Right forelimb (tissue), 1 donor: ENCODE results near the gene ATP6V0B.
A peak's percentile ranks its signal among the peaks of the same experiment; 100 is the strongest.

Source experiments
- DNase-seq: peaks from one replicate; pipeline ENCODE4 v3.0.0-alpha.2; 2018

The ATP6V0B gene

DNA sequence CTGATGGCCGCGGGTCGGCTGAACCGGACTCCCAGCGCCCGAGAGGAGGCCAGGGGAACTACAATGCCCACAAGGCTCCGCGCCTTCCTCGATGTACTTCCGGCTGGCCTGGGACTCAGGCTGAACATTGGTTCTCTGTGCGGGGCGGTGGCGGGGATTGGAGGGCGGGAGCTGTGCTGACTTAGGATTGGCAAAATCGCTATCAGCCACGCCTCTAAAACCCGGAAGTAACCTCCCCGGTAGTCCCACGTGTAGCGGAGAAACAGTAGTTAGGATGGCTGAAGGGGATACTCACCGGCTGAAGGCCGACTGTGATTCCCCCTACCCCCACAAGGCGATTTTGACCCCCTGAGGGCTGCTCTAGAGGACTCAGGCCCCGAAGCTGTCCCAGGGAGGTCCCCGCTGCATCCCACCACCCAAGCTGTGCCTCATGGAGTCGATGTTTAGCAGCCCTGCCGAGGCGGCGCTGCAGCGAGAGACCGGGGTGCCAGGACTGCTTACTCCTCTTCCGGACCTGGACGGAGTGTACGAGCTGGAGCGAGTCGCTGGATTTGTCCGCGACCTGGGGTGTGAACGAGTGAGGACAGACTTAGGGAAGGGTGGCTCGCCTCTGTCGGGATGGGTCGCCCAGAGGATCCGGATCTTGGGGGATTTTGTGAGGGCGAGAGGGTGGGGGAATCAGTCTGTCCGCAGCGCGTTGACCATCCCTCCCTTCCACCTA is 4.9 kb upstream of the ATP6V0B start, which contains the start of gene DPH2:
Gene DPH2, plus strand, starts transcription at position 265 of the 721 bp plus-strand sequence. Its CDS starts 166 bp downstream, at position 431.
- DNase-seq, result peak; percentile 96

DNA sequence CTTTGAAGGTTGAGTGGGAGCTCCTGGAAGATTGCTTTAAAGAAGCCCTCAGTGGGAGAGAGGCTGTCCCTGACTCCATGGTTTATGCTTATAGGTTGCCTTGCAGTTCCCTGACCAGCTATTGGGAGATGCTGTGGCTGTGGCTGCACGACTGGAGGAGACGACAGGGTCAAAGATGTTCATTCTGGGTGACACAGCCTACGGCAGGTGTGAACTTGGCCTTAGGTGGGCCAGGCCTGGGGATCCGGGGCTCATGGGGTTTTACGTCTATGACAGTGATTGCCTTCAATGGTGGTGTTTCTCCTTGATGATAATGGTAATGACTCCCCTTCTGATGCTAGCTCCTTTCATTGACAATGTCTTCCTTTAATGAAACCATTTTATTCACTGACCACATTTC is 4.3 kb upstream of the ATP6V0B start:
- DNase-seq, result no peak

DNA sequence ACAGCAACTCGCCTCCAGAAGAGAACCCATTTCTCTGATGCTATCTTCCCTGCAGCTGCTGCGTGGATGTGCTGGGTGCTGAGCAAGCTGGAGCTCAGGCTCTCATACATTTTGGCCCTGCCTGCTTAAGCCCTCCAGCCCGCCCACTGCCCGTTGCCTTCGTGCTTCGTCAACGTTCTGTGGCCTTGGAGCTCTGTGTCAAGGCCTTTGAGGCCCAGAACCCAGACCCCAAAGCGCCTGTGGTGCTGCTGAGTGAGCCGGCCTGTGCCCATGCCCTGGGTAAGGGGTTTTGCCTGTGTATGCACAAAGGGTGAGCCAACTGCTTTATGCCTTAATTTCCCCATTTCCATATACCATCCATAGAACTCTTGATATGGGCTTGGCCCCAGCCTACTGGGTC is 3.8 kb upstream of the ATP6V0B start:
- DNase-seq, result no peak

DNA sequence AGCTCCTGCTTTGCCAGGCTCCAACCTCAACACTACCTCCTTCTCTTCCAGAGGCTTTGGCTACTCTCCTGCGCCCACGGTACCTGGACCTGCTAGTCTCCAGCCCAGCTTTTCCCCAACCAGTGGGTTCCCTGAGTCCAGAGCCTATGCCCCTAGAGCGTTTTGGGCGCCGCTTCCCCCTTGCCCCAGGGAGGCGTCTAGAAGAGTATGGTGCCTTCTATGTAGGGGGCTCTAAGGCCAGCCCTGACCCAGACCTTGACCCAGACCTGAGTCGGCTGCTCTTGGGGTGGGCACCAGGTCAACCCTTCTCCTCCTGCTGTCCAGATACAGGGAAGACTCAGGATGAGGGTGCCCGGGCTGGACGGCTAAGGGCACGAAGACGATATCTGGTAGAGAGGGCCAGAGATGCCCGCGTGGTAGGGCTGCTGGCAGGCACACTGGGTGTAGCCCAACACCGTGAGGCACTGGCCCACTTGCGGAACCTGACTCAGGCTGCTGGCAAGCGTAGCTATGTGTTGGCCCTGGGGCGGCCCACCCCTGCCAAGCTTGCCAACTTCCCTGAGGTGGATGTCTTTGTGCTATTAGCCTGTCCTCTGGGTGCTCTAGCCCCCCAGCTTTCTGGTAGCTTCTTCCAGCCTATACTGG is 3.3 kb upstream of the ATP6V0B start:
- DNase-seq, result no peak

DNA sequence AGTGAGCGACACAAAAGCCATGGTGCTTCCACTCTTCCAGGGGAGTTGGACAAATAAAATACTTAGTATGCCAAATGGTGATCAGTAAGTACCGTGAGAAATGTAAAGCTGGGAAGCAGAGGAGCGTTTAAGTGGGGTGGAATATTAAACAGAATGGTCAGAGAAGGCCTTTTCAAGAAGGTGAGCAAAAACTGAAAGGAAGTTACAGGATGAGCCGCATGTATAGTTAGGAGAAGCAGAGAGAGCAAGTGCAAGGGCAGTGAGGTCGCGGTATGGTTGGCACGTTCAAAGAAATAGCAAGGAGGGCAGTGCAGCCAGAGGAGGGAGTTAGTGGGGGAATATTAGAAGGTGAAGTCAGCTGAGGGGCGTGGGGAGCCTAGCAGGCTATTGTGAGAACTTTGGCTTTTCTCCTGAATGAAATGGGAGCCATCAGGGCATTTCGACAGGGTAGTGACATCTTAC is 748 bp upstream of the ATP6V0B start:
- no peak for DNase-seq

DNA sequence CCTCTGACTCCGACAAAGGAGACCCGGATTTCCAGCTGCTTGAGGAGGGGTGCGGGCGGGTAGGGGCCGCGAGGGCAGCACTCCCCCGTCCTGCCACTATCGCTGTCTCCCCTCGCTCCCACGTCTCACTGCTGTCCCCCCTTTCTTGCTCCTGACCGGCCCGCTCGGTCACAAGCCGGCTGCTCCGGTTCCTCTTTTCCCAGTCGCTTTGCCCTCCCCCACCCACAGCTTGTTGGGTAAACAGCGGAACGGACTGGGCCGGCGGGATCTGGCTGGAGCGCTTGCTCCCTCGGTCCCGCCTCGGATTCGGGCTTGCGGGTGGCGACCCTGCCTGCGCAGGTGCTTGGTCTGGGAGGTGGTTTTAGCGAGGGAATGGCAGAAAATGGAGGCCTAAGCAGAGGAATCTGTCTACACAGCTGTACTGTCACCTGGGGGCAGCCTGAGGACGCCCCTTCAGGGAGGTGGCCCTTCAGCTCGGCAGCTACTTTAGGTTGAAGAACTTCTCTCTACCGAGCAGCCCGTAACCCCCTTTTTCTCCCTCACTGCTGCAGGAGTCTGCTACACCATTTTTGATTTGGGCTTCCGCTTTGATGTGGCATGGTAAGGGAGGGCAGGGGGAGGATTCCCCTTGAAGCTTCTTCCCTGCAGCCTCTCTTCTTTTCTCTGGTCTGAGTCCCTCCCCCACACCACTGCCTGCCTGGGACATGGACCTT is 645 bp downstream of the ATP6V0B start:
- DNase-seq, result no peak

DNA sequence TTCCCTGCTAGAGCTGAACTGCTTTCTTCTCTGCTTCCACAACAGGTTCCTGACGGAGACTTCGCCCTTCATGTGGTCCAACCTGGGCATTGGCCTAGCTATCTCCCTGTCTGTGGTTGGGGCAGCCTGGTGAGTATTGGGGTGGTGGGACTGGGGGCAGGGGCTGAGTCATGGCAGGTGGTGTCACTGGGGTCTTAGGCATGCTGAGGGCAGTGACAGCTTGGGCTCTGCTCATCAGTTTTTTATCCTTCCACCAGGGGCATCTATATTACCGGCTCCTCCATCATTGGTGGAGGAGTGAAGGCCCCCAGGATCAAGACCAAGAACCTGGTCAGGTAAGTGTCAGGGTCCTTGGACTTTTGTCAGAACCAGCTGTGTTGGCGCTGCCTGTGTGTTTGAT is 1.3 kb downstream of the ATP6V0B start:
- no peak for DNase-seq

DNA sequence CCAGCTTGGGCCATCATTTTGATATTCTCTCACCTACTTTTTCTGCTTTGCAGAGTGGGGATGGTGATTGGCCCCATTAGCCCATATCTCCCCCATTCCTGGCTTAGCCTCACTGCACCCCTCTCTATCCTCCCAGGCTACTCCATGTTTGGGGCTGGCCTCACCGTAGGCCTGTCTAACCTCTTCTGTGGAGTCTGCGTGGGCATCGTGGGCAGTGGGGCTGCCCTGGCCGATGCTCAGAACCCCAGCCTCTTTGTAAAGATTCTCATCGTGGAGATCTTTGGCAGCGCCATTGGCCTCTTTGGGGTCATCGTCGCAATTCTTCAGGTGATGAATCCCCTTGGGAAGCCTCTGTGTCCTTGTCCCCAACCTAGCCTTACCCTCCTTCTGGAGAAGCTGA is 2.1 kb downstream of the ATP6V0B start:
- DNase-seq, result no peak

DNA sequence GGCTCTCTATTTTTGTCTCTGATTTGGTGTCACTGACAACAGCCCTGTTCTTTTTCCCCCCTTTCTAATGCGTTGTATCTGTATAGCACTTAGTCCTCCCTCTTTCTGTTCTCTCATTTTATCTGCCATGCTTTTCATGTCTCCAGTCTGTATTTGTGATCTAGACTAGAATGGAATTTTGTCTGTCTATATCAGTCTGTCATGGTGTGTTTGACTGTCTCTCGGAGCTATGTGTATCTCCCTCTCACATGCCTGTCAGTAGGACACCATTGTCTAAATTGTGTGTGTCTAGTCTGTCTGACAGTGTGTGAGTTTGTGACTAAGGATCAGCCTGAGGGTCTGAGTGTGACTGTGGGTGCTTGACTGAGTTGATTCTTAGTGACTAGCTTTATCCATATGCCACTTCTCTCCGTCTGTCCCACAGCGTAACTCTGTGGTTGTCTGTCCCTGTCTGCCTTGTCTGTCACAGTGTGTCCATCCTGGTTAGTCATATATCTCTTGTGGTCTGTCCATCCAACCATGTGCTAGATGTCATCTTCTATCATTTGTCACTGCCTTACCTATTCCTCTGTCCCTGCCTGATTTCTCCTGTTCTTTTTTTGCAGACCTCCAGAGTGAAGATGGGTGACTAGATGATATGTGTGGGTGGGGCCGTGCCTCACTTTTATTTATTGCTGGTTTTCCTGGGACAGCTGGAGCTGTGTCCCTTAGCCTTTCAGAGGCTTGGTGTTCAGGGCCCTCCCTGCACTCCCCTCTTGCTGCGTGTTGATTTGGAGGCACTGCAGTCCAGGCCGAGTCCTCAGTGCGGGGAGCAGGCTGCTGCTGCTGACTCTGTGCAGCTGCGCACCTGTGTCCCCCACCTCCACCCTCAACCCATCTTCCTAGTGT is 2.9 kb downstream of the ATP6V0B start:
- DNase-seq, result no peak

DNA sequence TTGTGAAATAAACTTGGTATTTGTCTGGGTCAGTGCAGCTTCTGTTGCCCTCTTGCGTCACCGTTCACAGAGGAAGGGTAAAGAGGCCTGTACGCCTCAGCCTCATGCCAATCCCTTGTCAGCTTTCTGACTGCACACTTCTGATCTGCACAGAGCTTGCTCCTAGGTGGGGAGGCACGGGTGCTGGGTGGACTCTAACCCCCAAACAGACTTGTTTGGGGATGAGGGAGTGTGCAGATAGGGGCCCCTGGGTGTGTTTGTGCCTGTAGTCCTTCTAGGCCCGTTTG is 3.4 kb downstream of the ATP6V0B start:
- DNase-seq, result no peak

DNA sequence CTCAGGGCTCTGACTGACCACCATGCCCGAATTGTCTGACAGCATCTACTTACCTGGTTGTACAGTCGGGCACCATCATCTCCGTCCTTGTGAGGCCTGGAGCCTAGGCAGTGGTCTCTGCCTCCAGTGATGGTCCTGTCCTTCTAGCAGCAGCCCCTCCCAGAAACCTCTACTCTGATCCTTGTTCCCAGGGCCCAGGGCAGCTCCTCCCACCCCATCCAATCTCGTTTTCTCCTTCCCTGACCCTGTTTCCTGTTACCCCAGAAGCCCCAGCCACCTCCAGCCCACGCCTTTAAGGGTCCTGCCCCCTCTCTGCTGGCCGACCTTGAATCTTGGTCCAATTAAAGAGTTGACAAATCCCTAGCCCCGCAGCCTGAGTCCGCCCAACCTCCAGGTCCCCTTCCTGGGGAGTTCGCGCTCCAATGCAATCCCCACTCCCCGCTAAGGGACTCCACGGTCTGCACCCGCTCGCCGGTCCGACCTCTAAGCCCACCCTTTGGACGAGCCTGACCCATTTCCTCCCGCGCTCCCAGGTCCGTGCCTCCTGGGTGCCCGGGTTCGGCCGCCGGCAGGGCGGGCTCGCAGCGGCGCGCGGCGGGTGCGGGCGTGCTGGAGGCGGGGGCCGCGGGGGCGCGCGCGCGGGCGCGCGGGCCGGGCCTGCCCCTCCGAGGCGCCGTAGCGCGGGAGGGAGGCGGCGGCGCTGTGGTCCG is 3.9 kb downstream of the ATP6V0B start, which contains the start of gene B4GALT2:
Gene B4GALT2, plus strand, starts transcription at position 660 of the 710 bp plus-strand sequence. CDS start 1,951 bp downstream, outside the sequence.
- peak; percentile 72 for DNase-seq

DNA sequence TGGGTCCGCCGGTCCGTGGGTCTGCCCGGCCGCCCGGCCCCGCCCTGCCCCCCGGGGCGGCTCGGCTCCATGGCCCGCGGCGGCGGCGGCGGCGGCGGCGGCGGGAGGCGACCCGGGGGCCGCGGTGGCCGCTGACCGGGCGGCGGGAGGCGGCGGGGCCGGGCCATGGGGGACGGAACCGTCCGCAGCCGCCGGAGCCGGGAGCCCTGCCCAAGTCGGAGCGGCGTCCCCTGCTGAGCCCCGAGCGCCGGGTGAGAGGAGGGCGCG is 4.4 kb downstream of the ATP6V0B start:
- no peak for DNase-seq

DNA sequence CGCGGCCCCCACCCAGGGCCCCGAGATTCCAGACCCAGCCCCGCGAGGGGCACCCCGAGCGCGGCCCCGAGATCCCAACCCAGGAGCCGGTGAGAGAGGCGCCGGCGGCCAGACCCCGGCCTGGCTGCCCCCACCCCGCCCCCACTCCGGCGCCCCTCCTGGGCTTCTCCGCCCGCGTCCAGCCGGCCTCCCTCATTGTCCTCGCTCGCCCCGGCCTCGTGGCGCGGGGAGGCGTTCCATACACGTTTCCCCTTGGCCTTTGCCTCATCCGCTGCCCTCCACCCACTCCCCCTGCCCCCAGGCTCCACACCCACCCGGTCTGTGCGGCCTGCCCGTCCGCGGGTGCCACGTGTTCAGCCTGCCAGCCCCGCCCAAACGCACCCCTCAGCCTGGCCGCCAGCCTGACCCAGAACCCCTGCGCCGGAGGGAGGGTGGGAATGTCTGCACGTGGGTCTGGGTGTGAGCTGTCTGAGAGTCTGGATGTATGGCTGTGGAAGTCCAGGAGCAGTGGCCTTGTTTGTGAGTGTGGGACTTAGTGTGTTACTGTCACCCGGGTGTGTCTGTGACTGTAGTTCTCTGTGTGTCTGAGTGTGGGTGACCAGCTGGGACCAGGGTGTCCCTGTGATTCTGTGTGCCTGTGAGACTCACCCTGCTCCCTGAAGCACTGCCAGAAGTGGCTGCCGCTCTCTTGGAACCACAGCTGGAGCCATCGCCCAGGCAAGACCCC is 4.9 kb downstream of the ATP6V0B start:
- peak; percentile 84 for DNase-seq

DNA sequence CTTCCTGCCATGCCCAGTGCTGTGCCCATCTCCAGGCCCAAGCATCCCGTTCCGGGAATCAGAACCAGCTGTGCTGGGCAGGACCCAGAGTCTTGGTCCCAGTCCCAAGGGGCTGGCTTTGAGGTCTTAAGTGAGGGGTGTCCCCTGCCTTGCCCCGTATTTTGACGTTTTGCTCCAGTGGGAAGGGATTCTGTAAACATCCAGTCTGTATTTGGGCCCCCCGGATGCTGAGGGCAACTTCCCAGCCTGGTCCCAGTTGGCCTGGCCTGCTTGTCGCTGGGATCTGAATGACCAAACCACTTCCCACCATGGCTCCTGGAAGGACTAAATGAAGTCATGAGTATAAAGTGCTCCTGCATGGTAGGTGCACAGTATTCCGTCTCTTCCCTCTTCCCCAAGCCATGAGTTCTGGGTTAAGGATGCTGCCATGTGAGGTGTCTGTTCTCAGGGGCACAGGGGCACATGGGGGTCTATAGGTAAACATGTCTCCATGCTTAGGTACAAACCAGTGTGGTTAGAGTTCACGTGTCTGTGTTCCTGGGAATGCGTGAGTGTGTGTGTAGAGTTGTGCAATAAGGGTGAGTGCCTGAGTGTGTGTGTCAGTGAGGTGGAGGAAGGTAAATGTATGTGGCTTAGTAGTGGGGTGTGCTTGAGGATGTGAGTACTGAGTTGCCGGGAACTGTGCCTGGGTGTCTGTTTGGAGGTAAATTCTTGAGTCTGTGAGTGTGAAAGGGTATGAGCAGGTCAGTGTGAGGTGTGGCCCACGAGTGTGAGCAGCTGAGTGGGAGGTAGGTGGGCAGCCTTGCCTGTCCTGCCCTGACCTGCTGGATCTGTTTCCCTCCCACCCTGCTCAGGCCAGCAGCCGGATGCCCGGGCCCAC is 5.7 kb downstream of the ATP6V0B start:
- DNase-seq, result no peak

DNA sequence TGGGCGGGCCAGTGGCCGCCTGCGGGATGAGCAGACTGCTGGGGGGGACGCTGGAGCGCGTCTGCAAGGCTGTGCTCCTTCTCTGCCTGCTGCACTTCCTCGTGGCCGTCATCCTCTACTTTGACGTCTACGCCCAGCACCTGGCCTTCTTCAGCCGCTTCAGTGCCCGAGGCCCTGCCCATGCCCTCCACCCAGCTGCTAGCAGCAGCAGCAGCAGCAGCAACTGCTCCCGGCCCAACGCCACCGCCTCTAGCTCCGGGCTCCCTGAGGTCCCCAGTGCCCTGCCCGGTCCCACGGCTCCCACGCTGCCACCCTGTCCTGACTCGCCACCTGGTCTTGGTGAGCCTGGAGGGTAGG is 6.4 kb downstream of the ATP6V0B start:
- DNase-seq, result no peak

DNA sequence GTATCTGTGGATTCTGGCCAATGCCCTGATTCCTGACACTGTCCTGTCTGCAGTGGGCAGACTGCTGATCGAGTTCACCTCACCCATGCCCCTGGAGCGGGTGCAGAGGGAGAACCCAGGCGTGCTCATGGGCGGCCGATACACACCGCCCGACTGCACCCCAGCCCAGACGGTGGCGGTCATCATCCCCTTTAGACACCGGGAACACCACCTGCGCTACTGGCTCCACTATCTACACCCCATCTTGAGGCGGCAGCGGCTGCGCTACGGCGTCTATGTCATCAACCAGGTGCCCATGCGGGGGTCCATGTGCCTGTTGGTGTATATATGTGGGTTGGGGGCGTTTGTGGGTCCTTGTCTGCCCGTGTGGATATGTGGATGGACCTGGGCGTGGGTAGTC is 6.9 kb downstream of the ATP6V0B start:
- DNase-seq, result no peak

DNA sequence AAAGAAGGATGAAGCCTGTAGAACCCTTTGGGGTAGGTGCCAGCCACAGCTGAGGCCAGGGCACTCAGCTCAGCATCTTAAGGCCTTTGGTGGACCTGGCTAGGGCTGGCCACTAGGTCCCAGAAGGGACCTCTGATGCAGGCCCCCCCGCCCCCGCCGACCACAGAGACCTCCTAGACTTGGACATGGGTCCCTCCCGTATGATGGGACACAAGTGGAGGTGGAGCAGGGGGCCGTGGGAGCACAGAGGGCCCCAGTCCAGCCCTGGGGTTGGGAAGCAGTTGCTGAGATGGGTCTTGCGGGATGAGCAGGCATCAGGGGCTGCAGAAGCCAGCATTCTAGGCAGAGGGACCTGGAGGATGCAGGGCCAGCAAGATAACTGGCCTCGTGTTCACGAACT is 7.5 kb downstream of the ATP6V0B start:
- no peak for DNase-seq

DNA sequence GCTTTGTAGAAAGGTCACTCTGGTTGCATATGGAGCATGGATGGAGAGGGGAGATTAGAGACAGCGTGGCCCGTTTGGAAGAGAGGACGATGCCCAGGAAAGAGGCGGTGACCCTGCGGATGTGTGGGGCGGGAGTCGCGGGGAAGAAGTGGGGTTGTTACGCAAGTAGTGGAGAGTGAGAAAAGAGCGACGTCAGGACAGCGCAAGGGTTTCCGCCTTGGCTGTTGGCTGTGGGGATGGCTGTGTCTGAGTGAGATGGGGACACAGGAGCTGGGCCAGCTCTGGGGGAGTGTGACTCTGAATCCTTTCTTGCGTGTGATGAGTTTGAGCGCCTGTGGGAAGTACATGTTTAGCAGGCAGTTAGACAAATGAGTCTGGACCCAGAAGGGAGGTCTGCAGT is 8.0 kb downstream of the ATP6V0B start:
- no peak for DNase-seq

DNA sequence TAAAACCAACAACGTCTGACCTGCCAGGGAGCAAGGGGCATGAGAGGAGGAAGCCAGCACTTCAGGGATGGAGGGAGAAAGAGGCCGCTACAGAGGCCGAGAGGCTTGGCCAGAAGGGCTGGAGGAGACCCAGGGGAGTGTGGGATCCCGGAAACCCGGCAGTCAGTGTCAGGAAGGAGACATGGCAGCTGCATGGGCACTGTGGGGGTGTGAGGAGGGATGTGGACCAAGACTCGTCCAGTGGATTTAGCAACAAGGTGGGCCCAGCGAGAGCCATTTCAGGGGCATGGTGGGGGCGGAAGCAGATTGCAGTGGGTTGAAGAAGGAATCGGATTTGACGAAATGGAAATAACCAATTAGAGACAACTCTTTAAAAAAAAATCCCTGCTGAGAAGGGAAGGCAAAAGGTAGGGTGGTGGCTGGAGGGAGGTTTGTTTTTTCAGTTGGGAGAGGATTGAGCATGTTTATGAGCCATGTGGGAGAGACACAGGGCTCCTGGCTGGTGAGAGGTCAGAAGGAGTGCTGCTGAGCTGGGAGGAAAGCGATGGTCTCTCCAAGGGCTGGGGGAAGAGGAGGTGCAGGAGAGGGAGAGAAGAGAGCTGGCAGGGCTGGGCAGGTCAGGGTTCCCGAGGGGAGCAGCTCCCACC is 8.6 kb downstream of the ATP6V0B start:
- DNase-seq, result no peak

DNA sequence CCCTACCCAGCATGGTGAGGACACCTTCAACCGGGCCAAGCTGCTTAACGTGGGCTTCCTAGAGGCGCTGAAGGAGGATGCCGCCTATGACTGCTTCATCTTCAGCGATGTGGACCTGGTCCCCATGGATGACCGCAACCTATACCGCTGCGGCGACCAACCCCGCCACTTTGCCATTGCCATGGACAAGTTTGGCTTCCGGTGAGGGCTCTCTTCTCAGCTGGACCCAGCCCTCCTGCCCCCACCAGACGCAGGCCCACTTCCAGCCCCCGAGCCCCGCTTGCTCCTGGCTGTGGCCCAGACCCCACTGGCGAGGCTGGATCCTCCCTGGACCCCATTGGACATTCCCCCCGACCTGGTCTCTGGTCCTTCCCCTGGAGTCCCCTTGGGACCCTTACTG is 10.1 kb downstream of the ATP6V0B start:
- DNase-seq, result no peak
